T-helper 17 cell (primary cell): ENCODE measurements around the gene PYHIN1. TPM values are rescaled to one million over a fixed set of nuclear protein-coding genes. Genes with fewer than 3 reads are reported as not detected.

Experiments
- ATAC-seq: fragments of 150-1000 bp; cut with Tn5 transposase; 2 replicates; pipeline ENCODE4 v1.10.0; 2021; ENCODE audit warnings: mild to moderate bottlenecking, moderate library complexity
- DNase-seq, 3 donors: peaks; one replicate each; pipeline versions ENCODE4 v3.0.0 to v3.0.0-alpha.2; 2020 to 2021
- H3K9me3 ChIP-seq: one replicate; pipeline ENCODE4 v1.7.0; 2013; ENCODE audit warnings: low read length, mild to moderate bottlenecking; ENCODE audit not compliant: control insufficient read depth, poor library complexity, severe bottlenecking
- H3K27ac Mint-ChIP-seq: one replicate; pipeline ENCODE4 v1.8.0; 2022; ENCODE audit warnings: mild to moderate bottlenecking, moderate library complexity, mixed read lengths
- H3K27me3 Mint-ChIP-seq: one replicate; pipeline ENCODE4 v1.8.0; 2022; ENCODE audit warnings: mixed read lengths
- H3K36me3 Mint-ChIP-seq: one replicate; pipeline ENCODE4 v1.8.0; 2022; ENCODE audit warnings: low read depth, mixed read lengths
- H3K4me1 Mint-ChIP-seq: one replicate; pipeline ENCODE4 v1.8.0; 2022; ENCODE audit warnings: mild to moderate bottlenecking, mixed read lengths
- H3K4me3 Mint-ChIP-seq: one replicate; pipeline ENCODE4 v1.8.0; 2022; ENCODE audit warnings: mild to moderate bottlenecking, moderate library complexity, mixed read lengths
- total RNA-seq, 4 donors: library from RNA in 2 of 4; stranded (reverse) in 2 of 4; gene quantifications; one replicate each; pipeline ENCODE4 v1.2.3 and lab custom pipeline; 2022 to 2026

The PYHIN1 gene
- total RNA-seq (10 to 100 TPM; 42.1 to 48.1 TPM), total RNA-seq (lab: John Stamatoyannopoulos, UW) (22.5 to 41.1 reads per million in 2 donors)

DNA sequence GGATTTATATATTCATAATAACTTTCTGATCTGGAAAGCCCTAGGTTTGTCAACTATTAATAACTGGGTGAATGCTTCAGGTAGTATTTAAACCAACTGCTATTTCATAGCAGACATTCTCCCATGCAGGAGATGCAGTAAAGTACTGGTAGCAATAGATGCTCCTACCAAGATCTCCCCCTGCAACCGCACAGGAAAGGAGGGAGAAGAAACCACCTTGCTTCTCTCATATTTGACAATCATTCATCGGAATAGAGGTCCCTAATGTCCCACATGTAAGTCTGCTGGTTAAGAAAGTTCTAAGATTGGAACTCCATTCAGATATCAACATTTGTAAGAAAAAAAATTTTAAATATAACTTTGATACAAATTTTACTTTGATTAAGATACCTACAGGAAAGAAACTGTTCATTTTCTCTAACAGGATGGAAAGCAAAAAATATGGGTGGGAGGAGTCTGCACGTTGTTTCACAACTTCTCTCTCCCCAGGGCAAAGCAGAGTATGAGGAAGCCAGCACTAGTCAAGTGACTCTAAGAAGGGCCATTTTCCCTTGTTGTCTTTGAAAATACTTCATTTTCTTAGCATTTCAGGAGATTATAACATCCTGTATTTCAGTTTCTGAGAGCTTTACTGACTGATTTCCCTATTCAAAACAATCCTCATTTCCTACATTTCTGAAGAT, at the start of gene PYHIN1:
Gene PYHIN1, plus strand, starts transcription at position 498 of the 683 bp plus-strand sequence. CDS start 5,359 bp downstream, outside the sequence.
- Mint-ChIP-seq H3K4me1 (peaks cover 34% of the 10 kb centered on the region), H3K27me3 (no peaks in the 10 kb centered on the region), H3K36me3 (peaks cover 9% of the 10 kb centered on the region), H3K4me3 (peak within 1 kb of the TSS; percentile 93), H3K27ac (peak within 1 kb of the TSS; percentile 97)
- no peak for DNase-seq
- peak; percentile 87 for ATAC-seq
- no peaks in the 10 kb centered on the region for H3K9me3 ChIP-seq

DNA sequence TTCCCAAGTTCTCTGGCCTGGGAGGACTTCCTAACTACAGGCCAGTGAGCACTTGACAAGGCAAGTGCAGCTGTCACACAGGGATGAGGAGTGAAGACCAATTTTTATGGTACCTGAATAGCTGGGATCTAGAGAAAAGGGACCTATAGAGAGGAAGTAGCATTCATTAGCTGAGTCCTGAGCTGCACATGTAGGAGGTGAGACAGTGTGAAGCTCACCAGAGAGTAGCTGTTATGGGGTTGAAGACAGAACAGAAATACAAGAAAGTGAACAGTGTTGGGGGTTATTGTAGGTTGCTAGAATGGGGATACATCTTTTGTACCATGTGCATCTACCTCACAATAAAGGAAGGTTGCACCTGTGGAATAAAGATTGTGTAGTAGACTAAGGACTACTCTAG, 37.7 kb upstream of the PYHIN1 start:
- H3K4me3 Mint-ChIP-seq, result no peak overlapping the region
- H3K27me3 Mint-ChIP-seq, result no peaks in the 10 kb centered on the region
- H3K4me1 Mint-ChIP-seq, result no peaks in the 10 kb centered on the region
- no peaks in the 10 kb centered on the region for H3K36me3 Mint-ChIP-seq
- ATAC-seq, result no peak
- no peak for DNase-seq
- no peak overlapping the region for H3K27ac Mint-ChIP-seq
- H3K9me3 ChIP-seq, result peaks cover 4% of the 10 kb centered on the region

DNA sequence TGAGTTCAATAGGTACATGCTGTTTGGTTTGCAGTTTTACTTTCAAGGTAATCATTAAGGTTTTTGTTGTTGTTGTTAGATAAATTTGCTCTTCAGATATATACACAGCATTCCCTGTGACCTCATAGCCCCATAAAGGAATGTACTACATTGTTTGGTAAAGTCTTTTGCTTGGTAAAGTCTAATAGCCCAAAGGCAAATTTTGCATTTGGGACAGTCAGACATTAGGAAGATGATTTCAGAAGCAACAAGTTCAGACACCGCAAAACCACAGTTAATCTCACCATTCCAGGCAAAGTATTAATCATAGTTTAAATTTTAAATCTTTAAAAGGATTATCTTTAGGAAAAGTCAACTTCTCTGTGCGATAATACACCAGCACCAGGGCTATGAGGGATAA, 32.6 kb upstream of the PYHIN1 start:
- peaks cover 7% of the 10 kb centered on the region for H3K36me3 Mint-ChIP-seq
- H3K27ac Mint-ChIP-seq, result no peak overlapping the region
- H3K9me3 ChIP-seq, result no peaks in the 10 kb centered on the region
- no peaks in the 10 kb centered on the region for H3K4me1 Mint-ChIP-seq
- DNase-seq (no peak), ATAC-seq (no peak)
- H3K27me3 Mint-ChIP-seq, result peaks cover 10% of the 10 kb centered on the region
- no peak overlapping the region for H3K4me3 Mint-ChIP-seq

DNA sequence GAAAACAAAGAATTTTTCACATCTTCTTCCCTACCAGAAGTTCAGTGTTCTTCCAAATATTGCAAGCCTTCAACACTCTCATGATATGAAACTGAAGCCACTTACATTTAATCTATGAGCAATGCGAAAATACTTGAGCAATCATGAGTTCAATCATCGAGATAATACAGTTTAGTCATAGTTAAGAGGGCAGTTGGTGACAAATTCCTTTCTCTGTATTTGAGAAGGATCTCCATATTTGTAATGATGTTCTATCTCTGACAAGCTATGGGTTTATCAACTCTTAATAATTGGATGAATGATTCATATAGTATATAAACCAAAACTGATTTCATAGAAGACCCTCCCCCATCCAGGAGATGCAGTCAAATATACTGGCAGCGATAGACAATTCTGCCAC, 29.7 kb upstream of the PYHIN1 start:
- H3K4me3 Mint-ChIP-seq, result no peak overlapping the region
- H3K27ac Mint-ChIP-seq, result no peak overlapping the region
- H3K9me3 ChIP-seq, result no peaks in the 10 kb centered on the region
- no peak for ATAC-seq
- no peaks in the 10 kb centered on the region for H3K4me1 Mint-ChIP-seq
- no peak for DNase-seq
- H3K36me3 Mint-ChIP-seq, result peaks cover 7% of the 10 kb centered on the region
- H3K27me3 Mint-ChIP-seq, result peaks cover 14% of the 10 kb centered on the region

DNA sequence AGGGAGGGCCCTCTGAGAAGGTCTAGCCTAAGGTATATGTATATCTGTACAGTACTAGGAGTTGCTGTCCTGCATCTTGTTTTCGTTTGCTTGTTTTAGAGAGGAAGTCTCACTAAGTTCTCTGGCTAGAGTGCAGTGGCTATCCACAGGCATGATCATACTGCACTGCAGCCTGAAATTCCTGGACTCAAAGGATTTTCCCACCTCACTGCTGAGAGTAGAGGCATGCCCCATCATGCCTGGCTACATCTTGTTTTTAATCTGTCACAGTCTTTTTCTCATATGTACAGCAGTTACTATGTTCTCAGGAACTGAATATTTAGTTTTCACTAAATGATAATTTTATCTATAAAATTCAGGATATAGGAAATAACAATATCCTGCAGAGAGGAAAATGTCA, 15.3 kb upstream of the PYHIN1 start:
- Mint-ChIP-seq H3K27me3 (no peaks in the 10 kb centered on the region), H3K4me3 (no peak overlapping the region), H3K4me1 (no peaks in the 10 kb centered on the region), H3K36me3 (peaks cover 2% of the 10 kb centered on the region), H3K27ac (no peak overlapping the region)
- ATAC-seq, result no peak
- DNase-seq, result no peak
- H3K9me3 ChIP-seq, result peaks cover 3% of the 10 kb centered on the region

DNA sequence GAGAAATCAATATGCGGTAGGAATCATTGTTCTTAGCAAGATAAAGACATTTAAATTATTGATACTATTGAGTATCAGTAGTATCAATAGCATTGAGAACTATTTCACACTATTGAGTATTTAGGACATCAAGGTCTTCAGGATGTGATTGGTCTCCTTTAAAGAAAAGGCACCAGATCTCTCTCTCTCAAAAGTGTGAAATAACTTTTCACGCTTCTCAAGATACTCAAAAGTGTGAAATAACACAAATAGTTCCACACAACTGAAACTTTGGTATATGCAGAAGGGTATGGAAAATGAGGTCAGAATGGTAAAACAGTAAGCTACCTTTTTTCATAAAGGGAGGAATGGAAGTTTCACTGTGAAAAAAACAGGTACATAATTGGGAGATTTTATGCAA, 6.7 kb upstream of the PYHIN1 start:
- DNase-seq (no peak), ATAC-seq (no peak)
- Mint-ChIP-seq H3K36me3 (no peaks in the 10 kb centered on the region), H3K4me1 (peaks cover 3% of the 10 kb centered on the region), H3K27ac (no peak overlapping the region), H3K4me3 (no peak overlapping the region), H3K27me3 (no peaks in the 10 kb centered on the region)
- no peaks in the 10 kb centered on the region for H3K9me3 ChIP-seq

DNA sequence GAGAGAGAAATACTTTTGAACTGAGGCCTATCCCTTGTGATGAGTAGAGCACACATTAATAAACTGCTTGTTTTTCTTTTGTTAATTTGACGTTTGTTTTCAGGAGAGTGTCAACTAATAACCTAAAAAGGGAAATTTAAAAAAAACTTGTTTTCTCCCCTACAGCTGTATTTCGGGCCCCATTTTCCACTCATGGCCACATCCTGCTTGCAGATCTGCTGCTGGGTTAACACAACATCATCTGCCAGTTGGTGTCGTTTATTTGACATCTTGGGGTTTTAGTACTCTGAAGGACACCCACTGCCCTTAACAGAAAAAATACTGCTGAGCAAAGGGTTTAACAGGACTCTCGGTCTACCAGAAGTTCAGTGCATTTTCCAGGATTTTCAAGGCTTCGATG, 848 bp upstream of the PYHIN1 start:
- Mint-ChIP-seq H3K4me1 (peaks cover 33% of the 10 kb centered on the region), H3K4me3 (peak overlapping the region; percentile 93), H3K27me3 (no peaks in the 10 kb centered on the region), H3K36me3 (peaks cover 9% of the 10 kb centered on the region), H3K27ac (peak overlapping the region; percentile 97)
- no peak for DNase-seq
- ATAC-seq, result peak; percentile 60
- H3K9me3 ChIP-seq, result no peaks in the 10 kb centered on the region

DNA sequence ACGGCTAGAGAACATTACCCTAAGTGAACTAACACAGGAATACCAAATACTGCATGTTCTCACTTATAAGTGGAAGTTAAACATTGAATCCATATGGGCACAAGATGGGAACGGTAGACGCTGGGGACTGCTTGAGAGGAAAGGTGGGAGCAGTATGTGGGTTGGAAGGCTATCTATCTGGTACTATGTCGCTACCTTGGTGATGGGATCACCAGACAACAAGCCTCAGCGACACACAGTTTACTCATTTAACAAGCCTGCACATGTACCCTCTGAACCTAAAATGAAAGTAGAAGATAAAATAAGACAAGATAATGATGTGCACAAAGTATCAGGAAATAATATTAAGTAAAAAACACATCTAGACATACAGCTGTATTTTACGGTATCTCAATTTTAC, 819 bp downstream of the PYHIN1 start:
- DNase-seq (no peak), ATAC-seq (no peak)
- H3K27me3 Mint-ChIP-seq, result no peaks in the 10 kb centered on the region
- H3K9me3 ChIP-seq, result no peaks in the 10 kb centered on the region
- peak overlapping the region; percentile 93 for H3K4me3 Mint-ChIP-seq
- H3K36me3 Mint-ChIP-seq, result peaks cover 9% of the 10 kb centered on the region
- peaks cover 34% of the 10 kb centered on the region for H3K4me1 Mint-ChIP-seq
- peak overlapping the region; percentile 97 for H3K27ac Mint-ChIP-seq

DNA sequence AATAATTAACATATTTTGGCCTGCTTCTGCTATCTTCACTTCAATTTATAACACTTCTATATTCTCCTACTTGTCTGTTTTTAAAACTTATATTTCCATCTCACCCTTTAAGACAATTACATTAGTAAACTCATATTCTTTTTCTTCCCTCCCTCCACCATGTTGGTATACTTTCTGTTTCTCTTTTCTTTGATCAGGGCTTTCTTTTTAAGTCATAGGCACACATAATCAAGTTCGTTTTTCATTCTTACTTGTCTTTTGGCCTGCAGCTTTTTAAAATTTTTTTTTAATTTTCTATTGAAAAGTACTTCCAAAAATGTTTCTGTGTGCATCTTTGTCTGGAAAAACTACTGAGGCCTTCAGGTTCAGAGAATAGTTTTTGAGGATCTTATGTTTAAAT, 2.3 kb downstream of the PYHIN1 start:
- ATAC-seq, result no peak
- H3K4me1 Mint-ChIP-seq, result peaks cover 34% of the 10 kb centered on the region
- H3K27ac Mint-ChIP-seq, result peak overlapping the region; percentile 97
- peaks cover 9% of the 10 kb centered on the region for H3K36me3 Mint-ChIP-seq
- H3K4me3 Mint-ChIP-seq, result peak overlapping the region; percentile 97
- DNase-seq, result no peak
- H3K27me3 Mint-ChIP-seq, result no peaks in the 10 kb centered on the region
- H3K9me3 ChIP-seq, result no peaks in the 10 kb centered on the region

DNA sequence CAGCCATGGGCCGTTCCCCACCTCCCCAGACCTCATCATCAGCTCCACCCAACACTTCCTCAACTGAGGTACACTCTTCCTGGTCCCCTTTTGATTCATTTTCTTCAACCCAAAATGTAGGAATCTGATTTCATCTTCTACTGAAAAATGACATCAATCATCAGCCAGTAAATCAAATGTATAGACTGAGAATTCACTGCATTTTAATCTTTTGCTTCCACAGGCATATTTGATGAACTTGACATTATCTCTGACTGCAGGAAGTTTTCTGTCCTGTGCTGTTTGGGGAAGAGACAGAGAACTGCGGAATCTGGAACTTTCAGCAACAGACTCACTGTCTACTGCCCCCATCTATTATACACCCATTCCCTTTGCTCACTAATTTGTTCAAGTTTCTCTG, 7.8 kb downstream of the PYHIN1 start:
- Mint-ChIP-seq H3K36me3 (peaks cover 20% of the 10 kb centered on the region), H3K27me3 (no peaks in the 10 kb centered on the region), H3K27ac (no peak overlapping the region), H3K4me3 (no peak overlapping the region), H3K4me1 (peaks cover 23% of the 10 kb centered on the region)
- DNase-seq, result no peak
- H3K9me3 ChIP-seq, result no peaks in the 10 kb centered on the region
- ATAC-seq, result no peak

DNA sequence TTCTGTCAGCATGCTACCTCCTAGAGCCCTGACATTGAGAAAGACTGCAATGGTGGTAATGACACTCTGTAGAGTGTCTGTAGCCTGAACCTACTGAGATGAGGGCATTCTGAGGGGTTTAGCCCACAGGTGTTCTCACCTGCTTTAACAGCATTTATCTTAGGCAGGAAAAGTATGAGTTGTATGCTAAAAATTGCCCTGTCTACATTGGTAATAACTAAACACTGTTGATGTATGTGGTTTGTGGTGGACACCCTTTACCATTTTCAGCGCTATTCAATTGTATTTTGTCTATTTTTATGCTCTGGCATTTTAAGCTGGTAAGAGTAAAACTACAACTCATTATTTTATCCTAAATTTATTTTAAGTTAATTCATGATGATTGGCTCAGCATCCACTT, 10.0 kb downstream of the PYHIN1 start:
- no peaks in the 10 kb centered on the region for H3K9me3 ChIP-seq
- no peaks in the 10 kb centered on the region for H3K27me3 Mint-ChIP-seq
- peaks cover 19% of the 10 kb centered on the region for H3K36me3 Mint-ChIP-seq
- ATAC-seq (no peak), DNase-seq (no peak)
- H3K27ac Mint-ChIP-seq, result peak overlapping the region; percentile 69
- no peak overlapping the region for H3K4me3 Mint-ChIP-seq
- H3K4me1 Mint-ChIP-seq, result peaks cover 12% of the 10 kb centered on the region

DNA sequence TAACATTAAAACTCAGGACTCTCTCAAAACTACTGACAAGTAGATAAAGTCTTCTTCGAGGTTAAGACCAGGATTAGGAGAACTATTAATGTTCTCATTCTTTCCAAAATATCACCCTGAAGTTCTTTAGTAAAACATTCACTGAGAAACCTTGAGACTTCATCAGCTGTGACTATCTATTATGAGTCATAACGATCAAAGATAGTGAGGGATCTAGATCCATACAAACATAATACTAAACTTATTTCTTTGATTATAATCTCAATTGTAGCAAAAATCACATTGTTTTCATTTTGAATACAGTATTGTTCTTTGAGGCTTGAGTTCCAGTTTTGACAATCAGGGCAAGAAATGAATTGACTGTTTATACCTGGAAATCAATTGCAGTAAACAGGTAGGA, 11.1 kb downstream of the PYHIN1 start:
- Mint-ChIP-seq H3K36me3 (peaks cover 22% of the 10 kb centered on the region), H3K27ac (no peak overlapping the region), H3K27me3 (no peaks in the 10 kb centered on the region), H3K4me3 (no peak overlapping the region), H3K4me1 (peaks cover 12% of the 10 kb centered on the region)
- no peak for DNase-seq
- H3K9me3 ChIP-seq, result no peaks in the 10 kb centered on the region
- ATAC-seq, result no peak

DNA sequence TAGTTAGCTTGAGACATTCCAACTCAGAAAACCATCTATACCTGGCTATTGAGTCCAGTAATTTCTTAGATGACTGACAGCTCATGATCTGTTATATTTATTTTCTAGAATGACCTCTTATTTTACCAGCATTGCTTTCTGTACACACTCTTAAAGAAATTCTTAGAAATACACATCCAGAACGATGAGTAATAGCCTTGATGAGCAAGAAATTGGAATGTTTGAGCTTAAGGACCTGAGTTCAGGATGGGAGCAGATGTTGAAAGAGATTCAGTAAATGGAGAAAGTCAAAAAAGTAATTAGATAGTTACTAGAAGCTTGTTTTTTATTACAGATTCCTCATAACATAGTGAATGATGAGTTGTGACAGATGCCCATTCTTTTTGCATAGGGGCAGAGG, 11.7 kb downstream of the PYHIN1 start:
- Mint-ChIP-seq H3K36me3 (peaks cover 24% of the 10 kb centered on the region), H3K27ac (peak overlapping the region; percentile 9), H3K27me3 (no peaks in the 10 kb centered on the region), H3K4me3 (no peak overlapping the region), H3K4me1 (peaks cover 12% of the 10 kb centered on the region)
- H3K9me3 ChIP-seq, result no peaks in the 10 kb centered on the region
- ATAC-seq (no peak), DNase-seq (no peak)

DNA sequence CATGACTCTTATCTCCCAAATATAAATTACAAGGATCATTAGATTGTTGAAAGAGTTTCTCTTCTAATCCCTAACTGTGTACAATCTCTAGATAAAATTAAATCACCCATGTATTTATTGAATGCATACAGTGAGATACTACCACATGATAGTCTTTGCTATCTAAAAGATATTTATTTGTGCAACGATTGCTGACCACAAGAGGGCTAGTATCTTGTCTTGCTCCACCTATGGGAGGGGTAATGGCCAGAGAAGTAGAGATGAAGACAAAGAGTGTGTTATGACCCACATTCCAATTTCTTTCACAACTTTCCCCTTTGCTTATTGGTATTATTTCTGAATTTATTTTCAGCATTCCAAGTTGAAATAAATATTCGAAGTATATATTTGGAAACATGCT, 13.7 kb downstream of the PYHIN1 start:
- Mint-ChIP-seq H3K27ac (no peak overlapping the region), H3K36me3 (peaks cover 26% of the 10 kb centered on the region), H3K4me1 (peaks cover 9% of the 10 kb centered on the region), H3K4me3 (no peak overlapping the region), H3K27me3 (no peaks in the 10 kb centered on the region)
- no peak for DNase-seq
- no peak for ATAC-seq
- H3K9me3 ChIP-seq, result peaks cover 2% of the 10 kb centered on the region
